Gastrocnemius medialis (tissue), 4 donors: Measurements from ENCODE around the gene FBXL22. TPM values are rescaled to one million over a fixed set of nuclear protein-coding genes. Genes with fewer than 3 reads are reported as not detected.

ENCODE experiments used
- ATAC-seq, 2 donors: fragments of 150-250 bp; one replicate each; pipeline ENCODE4 v1.9.1; 2016
- DNase-seq, 2 donors: peaks; one replicate each; pipeline ENCODE4 v3.0.0-alpha.2; 2019
- H3K27ac ChIP-seq, 4 donors: fragments of 200-600 bp; sonication (generic); 1 replicate in 1 of 4; 2 replicates in 3 of 4; pipeline ENCODE4 v1.5.1; 2016 to 2018; ENCODE audit warnings: mild to moderate bottlenecking in 2 of 4, moderate library complexity in 1 of 4
- H3K27me3 ChIP-seq, 3 donors: fragments of 200-600 bp; sonication (generic) in 2 of 3; 1 replicate in 1 of 3; 2 replicates in 2 of 3; pipeline versions ENCODE4 v1.5.1 to v1.6.0; 2016 to 2019; ENCODE audit warnings: mild to moderate bottlenecking in 1 of 3, moderate library complexity in 1 of 3
- H3K36me3 ChIP-seq, 2 donors: fragments of 200-600 bp; sonication (generic) in 1 of 2; one replicate each; pipeline ENCODE4 v1.5.1; 2017 to 2018
- H3K4me1 ChIP-seq, 2 donors: fragments of 200-600 bp; sonication (generic) in 1 of 2; one replicate each; pipeline ENCODE4 v1.5.1; 2016 to 2017; ENCODE audit warnings: mild to moderate bottlenecking in 2 of 2
- H3K4me3 ChIP-seq, 4 donors: fragments of 200-600 bp; sonication (generic) in 3 of 4; 1 replicate in 1 of 4; 2 replicates in 3 of 4; pipeline ENCODE4 v1.5.1; 2016 to 2019; ENCODE audit warnings: mild to moderate bottlenecking in 2 of 4
- H3K9me3 ChIP-seq, 3 donors: fragments of 200-600 bp; sonication (generic) in 2 of 3; 1 replicate in 1 of 3; 2 replicates in 2 of 3; pipeline ENCODE4 v1.5.1; 2016 to 2019
- POLR2A ChIP-seq, 2 donors: fragments of 450-650 bp; IDR thresholded peaks; one replicate each; pipeline ENCODE4 v1.6.1; 2017; ENCODE audit warnings: antibody characterized with exemption in 2 of 2, mild to moderate bottlenecking in 2 of 2, moderate library complexity in 2 of 2
- in situ Hi-C, 4 donors: fragments of 200-750 bp; cut with MboI; loops; one replicate each; pipeline versions ENCODE4 v1.15.0 to v1.8.0; 2017; ENCODE audit warnings: low sequenced_read_pairs in 4 of 4
- intact Hi-C: fragments of 100-400 bp; cut with DNase I; formaldehyde crosslinking; loops from one replicate; pipeline ENCODE4 v1.15.1; 2023; ENCODE audit warnings: low total_unique reads
- total RNA-seq, 4 donors: library from RNA; depleted of rRNA; stranded (reverse); fragments of >200 nt; gene quantifications; one replicate each; pipeline versions ENCODE4 v1.1.0 to v1.2.3, GENCODE V29; 2016
- TF ChIP-seq, protein P1 (sequence below), 5 experiments: fragments of 450-650 bp in 3 of 5; fragments of 200-600 bp in 2 of 5; sonication (generic) in 2 of 5; IDR thresholded peaks in 4 of 5; conservative IDR thresholded peaks in 1 of 5; 1 replicate in 4 of 5; 2 replicates in 1 of 5; pipeline ENCODE4 v1.5.1; 2016 to 2019; ENCODE audit warnings: antibody characterized with exemption in 5 of 5, mild to moderate bottlenecking in 3 of 5, moderate library complexity in 3 of 5

The FBXL22 gene, protein sequence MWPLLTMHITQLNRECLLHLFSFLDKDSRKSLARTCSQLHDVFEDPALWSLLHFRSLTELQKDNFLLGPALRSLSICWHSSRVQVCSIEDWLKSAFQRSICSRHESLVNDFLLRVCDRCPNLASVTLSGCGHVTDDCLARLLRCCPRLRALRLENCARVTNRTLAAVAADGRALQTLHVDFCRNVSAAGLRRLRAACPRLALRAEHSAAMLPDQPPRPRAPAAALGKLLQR
- total RNA-seq, result under 1 TPM in 3 of 4 donors, not detected in 1; 0.36 to 0.89 (median 0.68) TPM

- intact Hi-C loops, result loop anchor here (5.0 to 10.0 kb wide), 2 partner anchors 110 to 312 kb away; no protein-coding TSS in a partner anchor
- in situ Hi-C loops, result loop anchor here in 3 of 4 donors (10.0 to 25.0 kb wide), 3 partner anchors 112 to 310 kb away; partner anchors contain the start of gene APH1B (in 1 of the 3)
Observed at GRCh38 chr15:63597038-63597790, at the start of gene FBXL22. FBXL22 (plus strand) TSS chr15:63597387; CDS start chr15:63597393, 6 bp downstream.

GRCh38 chr15:63551400-63551799 lies 45.8 kb upstream of the FBXL22 start:
- intact Hi-C loops, result no loop called here
- peak in 1 of 2 donors; percentile 53 for ATAC-seq

More at GRCh38 chr15:63597038-63597790, at the start of gene FBXL22:
- H3K36me3 ChIP-seq, result no peaks in the 10 kb centered on the region
- DNase-seq (peak in 1 of 2 donors; percentile 62), ATAC-seq (peak; percentile 18 to 20)
- peak within 1 kb of the TSS; percentile 29 to 44 (median 38) for H3K4me3 ChIP-seq
- H3K27ac ChIP-seq, result peak within 1 kb of the TSS; percentile 89 to 96 (median 96)
- TF ChIP-seq POLR2A (IDR thresholded peaks at IDR 0.05), result peak; percentile 30 to 51
- TF ChIP-seq, protein P1, sequence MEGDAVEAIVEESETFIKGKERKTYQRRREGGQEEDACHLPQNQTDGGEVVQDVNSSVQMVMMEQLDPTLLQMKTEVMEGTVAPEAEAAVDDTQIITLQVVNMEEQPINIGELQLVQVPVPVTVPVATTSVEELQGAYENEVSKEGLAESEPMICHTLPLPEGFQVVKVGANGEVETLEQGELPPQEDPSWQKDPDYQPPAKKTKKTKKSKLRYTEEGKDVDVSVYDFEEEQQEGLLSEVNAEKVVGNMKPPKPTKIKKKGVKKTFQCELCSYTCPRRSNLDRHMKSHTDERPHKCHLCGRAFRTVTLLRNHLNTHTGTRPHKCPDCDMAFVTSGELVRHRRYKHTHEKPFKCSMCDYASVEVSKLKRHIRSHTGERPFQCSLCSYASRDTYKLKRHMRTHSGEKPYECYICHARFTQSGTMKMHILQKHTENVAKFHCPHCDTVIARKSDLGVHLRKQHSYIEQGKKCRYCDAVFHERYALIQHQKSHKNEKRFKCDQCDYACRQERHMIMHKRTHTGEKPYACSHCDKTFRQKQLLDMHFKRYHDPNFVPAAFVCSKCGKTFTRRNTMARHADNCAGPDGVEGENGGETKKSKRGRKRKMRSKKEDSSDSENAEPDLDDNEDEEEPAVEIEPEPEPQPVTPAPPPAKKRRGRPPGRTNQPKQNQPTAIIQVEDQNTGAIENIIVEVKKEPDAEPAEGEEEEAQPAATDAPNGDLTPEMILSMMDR (IDR thresholded peaks at IDR 0.05 in 4 of 5, conservative IDR thresholded peaks at IDR 0.05 in 1 of 5), result no peak
- peaks cover 63 to 72% of the 10 kb centered on the region in 2 donors for H3K4me1 ChIP-seq
- H3K9me3 ChIP-seq, result no peaks in the 10 kb centered on the region
- no peaks in the 10 kb centered on the region for H3K27me3 ChIP-seq

DNA sequence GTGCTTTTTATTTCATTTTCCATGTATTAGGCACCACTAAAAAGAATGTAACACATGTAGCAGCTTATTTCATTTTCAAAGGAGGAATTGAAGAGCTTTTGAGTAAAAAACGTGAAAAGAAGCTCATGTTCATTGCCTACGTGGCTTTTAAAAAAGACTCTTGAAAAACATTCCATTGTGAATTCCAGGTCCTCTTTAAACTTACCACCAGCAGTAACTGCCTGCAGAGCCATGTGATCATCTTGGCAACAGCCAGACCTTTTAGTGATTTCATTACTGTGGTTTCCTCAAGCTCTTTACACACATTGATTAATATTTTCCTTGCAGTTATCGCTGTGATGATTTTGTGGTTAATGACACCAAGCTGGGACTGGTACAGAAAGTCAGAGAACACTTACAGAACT lies 43.8 kb upstream of the FBXL22 start:
- in situ Hi-C loops (no loop called here), intact Hi-C loops (no loop called here)
- TF ChIP-seq, protein P1 (IDR thresholded peaks at IDR 0.05 in 4 of 5, conservative IDR thresholded peaks at IDR 0.05 in 1 of 5), result no peak
- TF ChIP-seq POLR2A (IDR thresholded peaks at IDR 0.05), result no peak
- Histone ChIP-seq H3K4me3 (no peak overlapping the region), H3K36me3 (peaks cover 0 to 16% of the 10 kb centered on the region in 2 donors), H3K9me3 (no peaks in the 10 kb centered on the region), H3K27ac (peak overlapping the region in 1 of 4 donors; percentile 15), H3K27me3 (no peaks in the 10 kb centered on the region), H3K4me1 (peaks cover 14 to 15% of the 10 kb centered on the region in 2 donors)
- DNase-seq (no peak), ATAC-seq (peak in 1 of 2 donors; percentile 66)

More at GRCh38 chr15:63551400-63551799, 45.8 kb upstream of the FBXL22 start:
- H3K36me3 ChIP-seq, result peaks cover 0 to 2% of the 10 kb centered on the region in 2 donors
- H3K4me3 ChIP-seq, result no peak overlapping the region
- in situ Hi-C loops, result no loop called here
- H3K27ac ChIP-seq, result no peak overlapping the region
- no peak for DNase-seq
- TF ChIP-seq, protein P1 (IDR thresholded peaks at IDR 0.05 in 4 of 5, conservative IDR thresholded peaks at IDR 0.05 in 1 of 5), result no peak
- TF ChIP-seq POLR2A (IDR thresholded peaks at IDR 0.05), result no peak
- H3K9me3 ChIP-seq, result no peaks in the 10 kb centered on the region
- no peaks in the 10 kb centered on the region for H3K27me3 ChIP-seq
- peaks cover 14 to 15% of the 10 kb centered on the region in 2 donors for H3K4me1 ChIP-seq

- H3K4me1 ChIP-seq, result peaks cover 14 to 15% of the 10 kb centered on the region in 2 donors
- no peak for TF ChIP-seq POLR2A (IDR thresholded peaks at IDR 0.05)
- TF ChIP-seq, protein P1 (IDR thresholded peaks at IDR 0.05 in 4 of 5, conservative IDR thresholded peaks at IDR 0.05 in 1 of 5), result no peak
- no peak overlapping the region for H3K4me3 ChIP-seq
- H3K36me3 ChIP-seq, result peaks cover 0 to 17% of the 10 kb centered on the region in 2 donors
- intact Hi-C loops, result no loop called here
- in situ Hi-C loops, result no loop called here
- ATAC-seq (no peak), DNase-seq (no peak)
- H3K27me3 ChIP-seq, result no peaks in the 10 kb centered on the region
- no peaks in the 10 kb centered on the region for H3K9me3 ChIP-seq
- no peak overlapping the region for H3K27ac ChIP-seq
Observed at GRCh38 chr15:63554337-63554927, 42.8 kb upstream of the FBXL22 start.
